Central memory CD8-positive, alpha-beta T cell (primary cell): ENCODE results near the gene RAD51C.
"Not testable (repeated sequence)": the region's sequence is repeated elsewhere in the genome, so short reads cannot be mapped to it uniquely, and the experiment has no call there.

Source experiments
- ATAC-seq: fragments of 150-1000 bp; cut with Tn5 transposase; replicated peaks from 2 replicates; pipeline ENCODE4 v1.10.0; 2022; ENCODE audit warnings: mild to moderate bottlenecking, moderate FRiP score, moderate number of reproducible peaks; ENCODE audit not compliant: poor library complexity, severe bottlenecking; ENCODE audit errors: extremely low read depth
- DNase-seq, 2 donors: peaks; one replicate each; pipeline ENCODE4 v3.0.0; 2021; ENCODE audit warnings: low spot score in 2 of 2
- H3K27ac Mint-ChIP-seq: one replicate; pipeline ENCODE4 v1.8.0; 2022; ENCODE audit warnings: low read depth, mild to moderate bottlenecking, moderate library complexity, mixed read lengths
- H3K27me3 Mint-ChIP-seq: one replicate; pipeline ENCODE4 v1.8.0; 2022; ENCODE audit warnings: mixed read lengths
- H3K36me3 Mint-ChIP-seq: one replicate; pipeline ENCODE4 v1.8.0; 2022; ENCODE audit warnings: mild to moderate bottlenecking, moderate library complexity, mixed read lengths; ENCODE audit not compliant: insufficient read depth
- H3K4me1 Mint-ChIP-seq: one replicate; pipeline ENCODE4 v1.8.0; 2022; ENCODE audit warnings: mixed read lengths
- H3K4me3 Mint-ChIP-seq: one replicate; pipeline ENCODE4 v1.8.0; 2022; ENCODE audit warnings: mild to moderate bottlenecking, moderate library complexity, mixed read lengths
- H3K9me3 Mint-ChIP-seq: one replicate; pipeline ENCODE4 v1.8.0; 2022; ENCODE audit warnings: mixed read lengths

RAD51C gene

GRCh38 chr17:58722274-58722673, 29.9 kb downstream of the RAD51C start:
- Mint-ChIP-seq H3K36me3 (peaks cover 27% of the 10 kb centered on the region), H3K9me3 (no peaks in the 10 kb centered on the region), H3K4me3 (no peak overlapping the region), H3K27me3 (no peaks in the 10 kb centered on the region), H3K27ac (no peak overlapping the region), H3K4me1 (no peaks in the 10 kb centered on the region)
- ATAC-seq = no peak
- DNase-seq = no peak

- Mint-ChIP-seq H3K36me3 (peaks cover 27% of the 10 kb centered on the region), H3K4me3 (no peak overlapping the region), H3K27ac (no peak overlapping the region), H3K4me1 (no peaks in the 10 kb centered on the region), H3K27me3 (no peaks in the 10 kb centered on the region), H3K9me3 (no peaks in the 10 kb centered on the region)
- DNase-seq (no peak), ATAC-seq (no peak)
These were observed 30.3 kb downstream of the RAD51C start for GRCh38 chr17:58722696-58723095.

- Mint-ChIP-seq H3K9me3 (no peaks in the 10 kb centered on the region), H3K27ac (no peak overlapping the region), H3K27me3 (no peaks in the 10 kb centered on the region), H3K4me3 (no peak overlapping the region), H3K36me3 (peaks cover 29% of the 10 kb centered on the region), H3K4me1 (no peaks in the 10 kb centered on the region)
- no peak for DNase-seq
- no peak for ATAC-seq
These were observed 36.4 kb downstream of the RAD51C start for GRCh38 chr17:58728798-58729197.

- ATAC-seq (no peak), DNase-seq (no peak)
- Mint-ChIP-seq H3K4me1 (no peaks in the 10 kb centered on the region), H3K36me3 (peaks cover 22% of the 10 kb centered on the region), H3K27me3 (no peaks in the 10 kb centered on the region), H3K4me3 (no peak overlapping the region), H3K27ac (no peak overlapping the region), H3K9me3 (no peaks in the 10 kb centered on the region)
These were observed 38.5 kb downstream of the RAD51C start for GRCh38 chr17:58730937-58731336.

GRCh38 chr17:58734040-58734439, 41.6 kb downstream of the RAD51C start:
- Mint-ChIP-seq H3K36me3 (peaks cover 18% of the 10 kb centered on the region), H3K27ac (no peak overlapping the region), H3K27me3 (no peaks in the 10 kb centered on the region), H3K4me1 (no peaks in the 10 kb centered on the region), H3K9me3 (no peaks in the 10 kb centered on the region), H3K4me3 (no peak overlapping the region)
- ATAC-seq = no peak
- DNase-seq = no peak

- H3K27ac Mint-ChIP-seq = no peak overlapping the region
- no peaks in the 10 kb centered on the region for H3K27me3 Mint-ChIP-seq
- no peaks in the 10 kb centered on the region for H3K4me1 Mint-ChIP-seq
- DNase-seq = no peak
- no peak overlapping the region for H3K4me3 Mint-ChIP-seq
- peaks cover 17% of the 10 kb centered on the region for H3K36me3 Mint-ChIP-seq
- no peak for ATAC-seq
- H3K9me3 Mint-ChIP-seq = no peaks in the 10 kb centered on the region
These were observed 42.4 kb downstream of the RAD51C start for GRCh38 chr17:58734811-58735210.

GRCh38 chr17:58741121-58741625, 48.8 kb downstream of the RAD51C start:
- no peaks in the 10 kb centered on the region for H3K9me3 Mint-ChIP-seq
- no peak overlapping the region for H3K27ac Mint-ChIP-seq
- ATAC-seq = no peak
- H3K4me1 Mint-ChIP-seq = no peaks in the 10 kb centered on the region
- H3K4me3 Mint-ChIP-seq = no peak overlapping the region
- no peak for DNase-seq
- H3K27me3 Mint-ChIP-seq = no peaks in the 10 kb centered on the region
- H3K36me3 Mint-ChIP-seq = no peaks in the 10 kb centered on the region

- no peak overlapping the region for H3K27ac Mint-ChIP-seq
- peaks cover 2% of the 10 kb centered on the region for H3K27me3 Mint-ChIP-seq
- H3K9me3 Mint-ChIP-seq = no peaks in the 10 kb centered on the region
- no peak for ATAC-seq
- H3K4me3 Mint-ChIP-seq = no peak overlapping the region
- no peak for DNase-seq
- H3K4me1 Mint-ChIP-seq = no peaks in the 10 kb centered on the region
- H3K36me3 Mint-ChIP-seq = no peaks in the 10 kb centered on the region
These were observed 55.3 kb downstream of the RAD51C start for GRCh38 chr17:58747674-58748073.

- not testable (repeated sequence) for DNase-seq
These were observed 57.2 kb downstream of the RAD51C start for GRCh38 chr17:58749627-58750026.

GRCh38 chr17:58753026-58753425, 60.6 kb downstream of the RAD51C start:
- peaks cover 44% of the 10 kb centered on the region for H3K27me3 Mint-ChIP-seq
- DNase-seq (no peak), ATAC-seq (no peak)
- H3K9me3 Mint-ChIP-seq = no peaks in the 10 kb centered on the region
- no peak overlapping the region for H3K27ac Mint-ChIP-seq
- H3K36me3 Mint-ChIP-seq = peaks cover 2% of the 10 kb centered on the region
- H3K4me1 Mint-ChIP-seq = peaks cover 14% of the 10 kb centered on the region
- no peak overlapping the region for H3K4me3 Mint-ChIP-seq

More at GRCh38 chr17:58749627-58750026, 57.2 kb downstream of the RAD51C start:
- not testable (repeated sequence) for H3K4me1 Mint-ChIP-seq, H3K27ac Mint-ChIP-seq, ATAC-seq, H3K9me3 Mint-ChIP-seq, H3K4me3 Mint-ChIP-seq, H3K36me3 Mint-ChIP-seq
- H3K27me3 Mint-ChIP-seq = peaks cover 21% of the 10 kb centered on the region

- ATAC-seq (no peak), DNase-seq (no peak)
- no peak overlapping the region for H3K27ac Mint-ChIP-seq
- peaks cover 2% of the 10 kb centered on the region for H3K36me3 Mint-ChIP-seq
- peaks cover 59% of the 10 kb centered on the region for H3K27me3 Mint-ChIP-seq
- no peaks in the 10 kb centered on the region for H3K9me3 Mint-ChIP-seq
- H3K4me3 Mint-ChIP-seq = peak overlapping the region; percentile 89
- peaks cover 14% of the 10 kb centered on the region for H3K4me1 Mint-ChIP-seq
These were observed 62.8 kb downstream of the RAD51C start for GRCh38 chr17:58755269-58755576.

GRCh38 chr17:58755577-58756245, 63.3 kb downstream of the RAD51C start, which contains the start of gene PPM1E:
Gene PPM1E (plus strand): TSS chr17:58755854.
- Mint-ChIP-seq H3K27ac (no peak within 1 kb of the TSS), H3K27me3 (peaks cover 64% of the 10 kb centered on the region), H3K36me3 (peaks cover 2% of the 10 kb centered on the region), H3K9me3 (no peaks in the 10 kb centered on the region), H3K4me1 (peaks cover 14% of the 10 kb centered on the region), H3K4me3 (peak within 1 kb of the TSS; percentile 89)
- peak in 1 of 2 donors; percentile 10 for DNase-seq
- peak; percentile 60 for ATAC-seq

- Mint-ChIP-seq H3K9me3 (no peaks in the 10 kb centered on the region), H3K36me3 (peaks cover 2% of the 10 kb centered on the region), H3K27me3 (peaks cover 72% of the 10 kb centered on the region), H3K4me3 (peak overlapping the region; percentile 89), H3K27ac (no peak overlapping the region), H3K4me1 (peaks cover 14% of the 10 kb centered on the region)
- DNase-seq (no peak), ATAC-seq (peak; percentile 32)
These were observed 64.1 kb downstream of the RAD51C start for GRCh38 chr17:58756246-58757161.
